Adrenal gland (tissue), 12 donors: ENCODE data around the gene KIRREL3. TPM values are rescaled to one million over a fixed set of nuclear protein-coding genes. Genes with fewer than 3 reads are reported as not detected.

Experiments used
- DNase-seq, 7 donors: peaks; one replicate each; pipeline ENCODE4 v3.0.0-alpha.2; 2019 to 2020
- H3K27ac ChIP-seq, 5 donors: fragments of 200-600 bp; sonication (generic) in 4 of 5; 1 replicate in 3 of 5; 2 replicates in 2 of 5; pipeline versions ENCODE4 v1.5.1 to v1.8.0; 2016 to 2020; ENCODE audit warnings: mild to moderate bottlenecking in 1 of 5
- H3K27me3 ChIP-seq: fragments of 200-600 bp; 2 replicates; pipeline ENCODE4 v1.8.0; 2021
- H3K36me3 ChIP-seq, 2 donors: fragments of 200-600 bp; replicated peaks in 1 of 2; 1 replicate in 1 of 2; 2 replicates in 1 of 2; pipeline versions ENCODE4 v1.5.1 to v1.8.0; 2018 to 2022
- H3K4me1 ChIP-seq, 2 donors: fragments of 200-600 bp; replicated peaks in 1 of 2; 1 replicate in 1 of 2; 2 replicates in 1 of 2; pipeline versions ENCODE4 v1.5.1 to v1.8.0; 2018 to 2021
- H3K4me3 ChIP-seq, 4 donors: fragments of 200-600 bp; sonication (generic) in 3 of 4; one replicate each; pipeline ENCODE4 v1.5.1; 2016 to 2018
- H3K9me3 ChIP-seq, 3 donors: fragments of 200-600 bp; sonication (generic) in 1 of 3; replicated peaks in 1 of 3; 1 replicate in 2 of 3; 2 replicates in 1 of 3; pipeline versions ENCODE4 v1.5.1 to v1.8.0; 2016 to 2021
- POLR2A ChIP-seq, 2 donors: fragments of 450-650 bp; IDR thresholded peaks; one replicate each; pipeline ENCODE4 v1.6.1; 2017; ENCODE audit warnings: antibody characterized with exemption in 2 of 2, mild to moderate bottlenecking in 2 of 2, moderate library complexity in 1 of 2
- WGBS, 4 donors: extraction: QIAGEN DNeasy Blood & Tissue Kit in 2 of 4; methylation state at CpG; one replicate each; pipeline versions ENCODE4 v1.1.5 to v1.1.7; 2013 to 2017; 5-methylcytosine and 5-hydroxymethylcytosine counted together
- intact Hi-C, 2 donors: fragments of 100-400 bp; cut with DNase I; formaldehyde crosslinking; loops; one replicate each; pipeline versions ENCODE4 v1.14.1 to v1.15.0; 2022 to 2023
- polyA plus RNA-seq, 3 donors: library from polyadenylated mRNA; stranded (reverse); fragments of 200-250 nt in 2 of 3; fragments of 350-450 nt in 1 of 3; fragmentation: Illumina TruSeq in 1 of 3; extraction: RNeasy Lipid Tissue Mini Kit (QIAGEN cat#74804) in 1 of 3; gene quantifications; one replicate each; pipeline ENCODE4 v1.2.3, GENCODE V29; 2013 to 2014
- total RNA-seq, 9 donors: library from RNA; depleted of rRNA in 4 of 9; stranded (reverse); fragments of >200 nt in 4 of 9; fragments of 120-200 nt in 1 of 9; fragmentation: NEBNext Ultra II Directional in 1 of 9; extraction: Animal tissue kit (Norgen Biotek cat#: 25700) in 1 of 9; gene quantifications; one replicate each; pipeline versions ENCODE4 v1.1.0 to v1.2.4, GENCODE V29; 2013 to 2023
- TF ChIP-seq, protein P1 (sequence below), 6 experiments: fragments of 450-650 bp in 4 of 6; fragments of 200-600 bp in 2 of 6; sonication (generic) in 1 of 6; IDR thresholded peaks; 1 replicate in 5 of 6; 2 replicates in 1 of 6; pipeline versions ENCODE4 v1.5.1 to v1.8.0; 2016 to 2021; ENCODE audit warnings: antibody characterized with exemption in 6 of 6, mild to moderate bottlenecking in 2 of 6, moderate library complexity in 1 of 6
- donor health status: healthy with polysubstance abuse.
- donor health status: Bipolar disorder and iron deficiency.
- donor health status: DM: yes; HTN: yes; CAD: no.
- donor health status: DM: no; HTN: no; CAD: no.
- donor health status: DM: no; HTN: no; CAD: no.
- donor health status: DM: yes; HTN: yes; CAD: no.

The KIRREL3 gene
- total and polyA plus RNA-seq, 12 donors: 0.07 to 4.1 (median 0.64) TPM; not detected in 1

DNA sequence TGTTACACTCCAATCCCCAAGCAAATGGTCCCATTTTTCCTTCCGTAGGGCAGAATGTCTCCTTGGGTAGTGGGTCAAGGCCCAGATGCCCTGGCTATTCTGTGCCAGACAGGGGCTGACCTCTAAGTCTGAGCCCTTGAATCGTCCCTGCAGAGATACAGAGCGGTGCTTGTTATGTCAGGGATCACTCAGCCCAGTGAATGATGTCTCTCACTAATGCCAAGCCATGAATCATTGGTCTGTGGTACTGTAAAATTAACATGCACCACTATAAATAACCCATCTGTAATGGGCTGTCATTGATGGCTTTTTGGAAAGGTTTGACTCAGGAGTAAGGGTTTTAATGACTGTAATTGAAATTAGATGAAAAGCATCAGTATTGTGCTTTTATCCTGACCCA lies 35.3 kb upstream of the KIRREL3 start:
- H3K36me3 ChIP-seq: no peaks in the 10 kb centered on the region
- no peaks in the 10 kb centered on the region for H3K4me1 ChIP-seq
- H3K27ac ChIP-seq: no peak overlapping the region
- WGBS, 4 donors: 0 to 61% (median 36%) methylated on average over 1 to 3 of the region's 3 CpGs
- H3K9me3 ChIP-seq: no peaks in the 10 kb centered on the region
- no peaks in the 10 kb centered on the region for H3K27me3 ChIP-seq
- TF ChIP-seq, protein P1, sequence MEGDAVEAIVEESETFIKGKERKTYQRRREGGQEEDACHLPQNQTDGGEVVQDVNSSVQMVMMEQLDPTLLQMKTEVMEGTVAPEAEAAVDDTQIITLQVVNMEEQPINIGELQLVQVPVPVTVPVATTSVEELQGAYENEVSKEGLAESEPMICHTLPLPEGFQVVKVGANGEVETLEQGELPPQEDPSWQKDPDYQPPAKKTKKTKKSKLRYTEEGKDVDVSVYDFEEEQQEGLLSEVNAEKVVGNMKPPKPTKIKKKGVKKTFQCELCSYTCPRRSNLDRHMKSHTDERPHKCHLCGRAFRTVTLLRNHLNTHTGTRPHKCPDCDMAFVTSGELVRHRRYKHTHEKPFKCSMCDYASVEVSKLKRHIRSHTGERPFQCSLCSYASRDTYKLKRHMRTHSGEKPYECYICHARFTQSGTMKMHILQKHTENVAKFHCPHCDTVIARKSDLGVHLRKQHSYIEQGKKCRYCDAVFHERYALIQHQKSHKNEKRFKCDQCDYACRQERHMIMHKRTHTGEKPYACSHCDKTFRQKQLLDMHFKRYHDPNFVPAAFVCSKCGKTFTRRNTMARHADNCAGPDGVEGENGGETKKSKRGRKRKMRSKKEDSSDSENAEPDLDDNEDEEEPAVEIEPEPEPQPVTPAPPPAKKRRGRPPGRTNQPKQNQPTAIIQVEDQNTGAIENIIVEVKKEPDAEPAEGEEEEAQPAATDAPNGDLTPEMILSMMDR (IDR thresholded peaks at IDR 0.05): no peak
- TF ChIP-seq POLR2A (IDR thresholded peaks at IDR 0.05): no peak
- no peak overlapping the region for H3K4me3 ChIP-seq
- intact Hi-C loops: no loop called here
- no peak for DNase-seq

DNA sequence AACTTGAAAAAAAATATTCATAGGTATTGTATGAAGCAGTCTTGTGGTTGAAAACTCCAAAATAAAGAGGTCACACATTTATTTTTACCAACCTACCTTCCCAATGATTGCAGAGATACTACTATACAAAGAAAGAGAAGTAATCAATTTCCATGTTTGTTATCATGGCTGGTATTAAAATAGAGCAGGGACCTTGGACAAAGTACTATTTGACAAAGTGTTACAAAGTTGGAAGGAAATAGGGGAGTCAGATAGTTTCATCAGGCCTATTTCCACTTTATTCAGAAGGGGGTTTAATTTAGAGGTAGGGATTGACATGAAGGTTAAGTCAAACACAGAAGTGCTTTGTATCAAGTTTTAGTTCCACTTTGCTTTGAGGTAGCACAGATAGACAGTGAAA lies 34.4 kb upstream of the KIRREL3 start:
- no peak for DNase-seq
- no peaks in the 10 kb centered on the region for H3K36me3 ChIP-seq
- no peak overlapping the region for H3K4me3 ChIP-seq
- no peaks in the 10 kb centered on the region for H3K9me3 ChIP-seq
- H3K4me1 ChIP-seq: no peaks in the 10 kb centered on the region
- intact Hi-C loops: no loop called here
- H3K27ac ChIP-seq: no peak overlapping the region
- H3K27me3 ChIP-seq: no peaks in the 10 kb centered on the region
- no peak for TF ChIP-seq POLR2A (IDR thresholded peaks at IDR 0.05)
- TF ChIP-seq, protein P1 (IDR thresholded peaks at IDR 0.05): no peak

DNA sequence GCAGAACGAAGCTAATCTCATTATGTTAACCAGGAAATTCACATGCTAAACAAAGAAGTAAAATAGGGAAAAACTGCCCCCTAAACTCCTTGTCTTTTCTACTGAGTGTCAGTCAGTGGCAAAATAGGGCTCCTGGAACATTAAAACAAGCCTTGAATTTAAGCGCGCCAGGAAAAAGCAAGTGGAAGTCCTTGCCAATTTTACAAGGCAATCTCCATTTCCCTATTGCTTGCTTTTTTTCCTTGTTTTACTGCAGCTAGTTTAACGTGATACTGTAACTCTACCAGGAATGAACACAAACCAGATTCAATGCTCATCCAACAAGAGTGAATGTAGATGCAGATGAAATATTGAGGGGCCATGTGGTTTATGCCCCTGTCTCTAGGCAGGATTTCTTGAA lies 28.1 kb upstream of the KIRREL3 start:
- no peaks in the 10 kb centered on the region for H3K36me3 ChIP-seq
- H3K27me3 ChIP-seq: no peaks in the 10 kb centered on the region
- no peak for DNase-seq
- no peak overlapping the region for H3K4me3 ChIP-seq
- TF ChIP-seq POLR2A (IDR thresholded peaks at IDR 0.05): no peak
- TF ChIP-seq, protein P1 (IDR thresholded peaks at IDR 0.05): no peak
- intact Hi-C loops: no loop called here
- H3K4me1 ChIP-seq: no peaks in the 10 kb centered on the region
- 62 to 70% (median 66%) methylated on average over 4 of the region's 4 CpGs for WGBS, 4 donors
- no peaks in the 10 kb centered on the region for H3K9me3 ChIP-seq
- H3K27ac ChIP-seq: no peak overlapping the region

DNA sequence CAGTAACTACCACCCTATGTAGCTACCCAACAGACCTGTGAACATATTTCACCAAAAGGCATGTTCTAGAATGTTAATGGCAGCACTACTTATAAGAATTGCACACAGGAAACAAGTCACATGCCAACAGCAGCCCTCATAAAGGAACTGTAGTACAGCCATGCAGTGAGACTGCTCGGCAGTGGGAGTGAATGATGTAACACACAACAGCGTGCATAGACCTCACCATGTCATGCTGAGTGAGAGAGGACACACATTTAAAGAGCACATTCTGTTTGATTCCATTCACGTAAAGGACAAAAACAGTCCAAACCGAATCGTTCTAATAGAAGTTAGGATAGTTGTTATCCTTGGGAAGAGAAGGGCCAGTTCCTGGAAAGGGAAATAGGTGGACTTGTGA lies 27.2 kb upstream of the KIRREL3 start:
- no peak overlapping the region for H3K27ac ChIP-seq
- H3K4me3 ChIP-seq: no peak overlapping the region
- H3K9me3 ChIP-seq: no peaks in the 10 kb centered on the region
- no peaks in the 10 kb centered on the region for H3K4me1 ChIP-seq
- TF ChIP-seq POLR2A (IDR thresholded peaks at IDR 0.05): no peak
- TF ChIP-seq, protein P1 (IDR thresholded peaks at IDR 0.05): no peak
- DNase-seq: no peak
- 58 to 71% (median 65%) methylated on average over 5 of the region's 5 CpGs for WGBS, 4 donors
- intact Hi-C loops: no loop called here
- H3K36me3 ChIP-seq: no peaks in the 10 kb centered on the region
- H3K27me3 ChIP-seq: no peaks in the 10 kb centered on the region
